ENCODE results near the gene MRPS23.
"Not testable (repeated sequence)": the region's sequence is repeated elsewhere in the genome, so short reads cannot be mapped to it uniquely, and the experiment has no call there.

MRPS23 gene

GRCh38 chr17:57861790-57862693 is 12.2 kb upstream of the MRPS23 start:
- no peak for DNase-seq

GRCh38 chr17:57861000-57861789 is 11.4 kb upstream of the MRPS23 start:
- DNase-seq, result peak; percentile 57

- no peak for DNase-seq
Observed at GRCh38 chr17:57860414-57860999, 10.7 kb upstream of the MRPS23 start.

GRCh38 chr17:57859601-57860413 is 10.0 kb upstream of the MRPS23 start:
- DNase-seq, result no peak

- DNase-seq, result no peak
Observed at GRCh38 chr17:57858838-57859237, 9.0 kb upstream of the MRPS23 start.

GRCh38 chr17:57856792-57857620 is 7.2 kb upstream of the MRPS23 start:
- DNase-seq, result no peak

- no peak for DNase-seq
Observed at GRCh38 chr17:57855391-57856035, 5.7 kb upstream of the MRPS23 start.

GRCh38 chr17:57853695-57854094 is 3.9 kb upstream of the MRPS23 start:
- DNase-seq, result no peak

- no peak for DNase-seq
Observed at GRCh38 chr17:57852955-57853328, 3.1 kb upstream of the MRPS23 start.

- no peak for DNase-seq
Observed at GRCh38 chr17:57852092-57852954, 2.5 kb upstream of the MRPS23 start.

GRCh38 chr17:57849163-57849873 is 526 bp downstream of the MRPS23 start:
- DNase-seq, result no peak

GRCh38 chr17:57846056-57846945 is 3.5 kb downstream of the MRPS23 start:
- DNase-seq, result not testable (repeated sequence)

- DNase-seq, result no peak
Observed at GRCh38 chr17:57842280-57842679, 7.6 kb downstream of the MRPS23 start.

GRCh38 chr17:57839571-57839923 is 10.3 kb downstream of the MRPS23 start:
- DNase-seq, result no peak

- DNase-seq, result no peak
Observed at GRCh38 chr17:57838857-57839570, 10.8 kb downstream of the MRPS23 start.

GRCh38 chr17:57838453-57838852 is 11.4 kb downstream of the MRPS23 start:
- no peak for DNase-seq

GRCh38 chr17:57835333-57835900 is 14.4 kb downstream of the MRPS23 start:
- no peak for DNase-seq
